Osteoblast (primary cell): ENCODE data around the gene GPR15. TPM values are rescaled to one million over a fixed set of nuclear protein-coding genes. Genes with fewer than 3 reads are reported as not detected.

ENCODE experiments used
- DNase-seq: peaks from one replicate; pipeline ENCODE4 v3.0.0; 2011; ENCODE audit warnings: low spot score, mixed read lengths; ENCODE audit not compliant: insufficient read length; ENCODE audit errors: missing footprints
- H2AFZ ChIP-seq: 2 replicates; pipeline ENCODE4 v1.6.0; 2011; ENCODE audit warnings: mild to moderate bottlenecking, low read length
- H3K27ac ChIP-seq: 2 replicates; pipeline ENCODE4 v1.5.1; 2011; ENCODE audit warnings: mild to moderate bottlenecking, low read depth, low read length, moderate library complexity
- H3K27me3 ChIP-seq: 2 replicates; pipeline ENCODE4 v1.6.0; 2012; ENCODE audit warnings: mild to moderate bottlenecking, control low read depth, inconsistent platforms, low read length, moderate library complexity; ENCODE audit not compliant: insufficient read depth
- H3K36me3 ChIP-seq: 2 replicates; pipeline ENCODE4 v1.5.1; 2011; ENCODE audit warnings: mild to moderate bottlenecking, low read length, control low read depth, moderate library complexity; ENCODE audit not compliant: insufficient read depth
- H3K4me1 ChIP-seq: 2 replicates; pipeline ENCODE4 v1.5.1; 2011; ENCODE audit warnings: mild to moderate bottlenecking, low read length, control low read depth, moderate library complexity; ENCODE audit not compliant: insufficient read depth
- H3K4me2 ChIP-seq: 2 replicates; pipeline ENCODE4 v1.6.0; 2011; ENCODE audit warnings: mild to moderate bottlenecking, low read length; ENCODE audit not compliant: insufficient read depth
- H3K4me3 ChIP-seq: fragments of 200-600 bp; sonication (generic); 3 replicates; pipeline ENCODE4 v1.5.1; 2012; ENCODE audit warnings: mild to moderate bottlenecking, low read length, inconsistent platforms; ENCODE audit not compliant: insufficient read depth
- H3K79me2 ChIP-seq: 2 replicates; pipeline ENCODE4 v1.6.0; 2012; ENCODE audit warnings: mild to moderate bottlenecking, low read length, control low read depth, inconsistent platforms; ENCODE audit not compliant: insufficient read depth
- H3K9me3 ChIP-seq: 2 replicates; pipeline ENCODE4 v1.5.1; 2011; ENCODE audit warnings: low read depth, low read length, control low read depth
- H4K20me1 ChIP-seq: 2 replicates; pipeline ENCODE4 v1.6.0; 2012; ENCODE audit warnings: mild to moderate bottlenecking, low read length, control low read depth; ENCODE audit not compliant: insufficient read depth
- total RNA-seq: library from RNA; depleted of rRNA; stranded (reverse); fragments of >200 nt; gene quantifications from 2 replicates; pipeline ENCODE4 v1.2.3, GENCODE V29; 2012
- TF ChIP-seq, protein P1 (sequence below): IDR thresholded peaks from 2 replicates; pipeline ENCODE4 v1.5.1; 2011; ENCODE audit warnings: mild to moderate bottlenecking, low read depth, low read length, moderate library complexity; ENCODE audit errors: extremely low read depth

Gene GPR15
- total RNA-seq, 1 donor: not detected

- Histone ChIP-seq H3K27ac (no peak overlapping the region), H3K79me2 (no peaks in the 10 kb centered on the region)
These were observed 19.5 kb downstream of the GPR15 start for GRCh38 chr3:98551236-98551635.

GRCh38 chr3:98551754-98552153 lies 20.0 kb downstream of the GPR15 start:
- no peaks in the 10 kb centered on the region for H3K4me1 ChIP-seq
- peaks cover 43% of the 10 kb centered on the region for H3K27me3 ChIP-seq
- no peaks in the 10 kb centered on the region for H3K9me3 ChIP-seq
- H2AFZ ChIP-seq: no peak overlapping the region
- H4K20me1 ChIP-seq: no peaks in the 10 kb centered on the region
- TF ChIP-seq, protein P1, sequence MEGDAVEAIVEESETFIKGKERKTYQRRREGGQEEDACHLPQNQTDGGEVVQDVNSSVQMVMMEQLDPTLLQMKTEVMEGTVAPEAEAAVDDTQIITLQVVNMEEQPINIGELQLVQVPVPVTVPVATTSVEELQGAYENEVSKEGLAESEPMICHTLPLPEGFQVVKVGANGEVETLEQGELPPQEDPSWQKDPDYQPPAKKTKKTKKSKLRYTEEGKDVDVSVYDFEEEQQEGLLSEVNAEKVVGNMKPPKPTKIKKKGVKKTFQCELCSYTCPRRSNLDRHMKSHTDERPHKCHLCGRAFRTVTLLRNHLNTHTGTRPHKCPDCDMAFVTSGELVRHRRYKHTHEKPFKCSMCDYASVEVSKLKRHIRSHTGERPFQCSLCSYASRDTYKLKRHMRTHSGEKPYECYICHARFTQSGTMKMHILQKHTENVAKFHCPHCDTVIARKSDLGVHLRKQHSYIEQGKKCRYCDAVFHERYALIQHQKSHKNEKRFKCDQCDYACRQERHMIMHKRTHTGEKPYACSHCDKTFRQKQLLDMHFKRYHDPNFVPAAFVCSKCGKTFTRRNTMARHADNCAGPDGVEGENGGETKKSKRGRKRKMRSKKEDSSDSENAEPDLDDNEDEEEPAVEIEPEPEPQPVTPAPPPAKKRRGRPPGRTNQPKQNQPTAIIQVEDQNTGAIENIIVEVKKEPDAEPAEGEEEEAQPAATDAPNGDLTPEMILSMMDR: no peak
- no peak overlapping the region for H3K4me3 ChIP-seq
- H3K27ac ChIP-seq: no peak overlapping the region
- H3K4me2 ChIP-seq: no peak overlapping the region
- no peak for DNase-seq
- no peaks in the 10 kb centered on the region for H3K79me2 ChIP-seq
- H3K36me3 ChIP-seq: no peaks in the 10 kb centered on the region

More at GRCh38 chr3:98551236-98551635, 19.5 kb downstream of the GPR15 start:
- TF ChIP-seq, protein P1: no peak
- no peaks in the 10 kb centered on the region for H3K4me1 ChIP-seq
- H3K4me2 ChIP-seq: no peak overlapping the region
- H4K20me1 ChIP-seq: no peaks in the 10 kb centered on the region
- no peak for DNase-seq
- no peak overlapping the region for H3K4me3 ChIP-seq
- no peaks in the 10 kb centered on the region for H3K36me3 ChIP-seq
- peaks cover 43% of the 10 kb centered on the region for H3K27me3 ChIP-seq
- H2AFZ ChIP-seq: no peak overlapping the region
- no peaks in the 10 kb centered on the region for H3K9me3 ChIP-seq

DNA sequence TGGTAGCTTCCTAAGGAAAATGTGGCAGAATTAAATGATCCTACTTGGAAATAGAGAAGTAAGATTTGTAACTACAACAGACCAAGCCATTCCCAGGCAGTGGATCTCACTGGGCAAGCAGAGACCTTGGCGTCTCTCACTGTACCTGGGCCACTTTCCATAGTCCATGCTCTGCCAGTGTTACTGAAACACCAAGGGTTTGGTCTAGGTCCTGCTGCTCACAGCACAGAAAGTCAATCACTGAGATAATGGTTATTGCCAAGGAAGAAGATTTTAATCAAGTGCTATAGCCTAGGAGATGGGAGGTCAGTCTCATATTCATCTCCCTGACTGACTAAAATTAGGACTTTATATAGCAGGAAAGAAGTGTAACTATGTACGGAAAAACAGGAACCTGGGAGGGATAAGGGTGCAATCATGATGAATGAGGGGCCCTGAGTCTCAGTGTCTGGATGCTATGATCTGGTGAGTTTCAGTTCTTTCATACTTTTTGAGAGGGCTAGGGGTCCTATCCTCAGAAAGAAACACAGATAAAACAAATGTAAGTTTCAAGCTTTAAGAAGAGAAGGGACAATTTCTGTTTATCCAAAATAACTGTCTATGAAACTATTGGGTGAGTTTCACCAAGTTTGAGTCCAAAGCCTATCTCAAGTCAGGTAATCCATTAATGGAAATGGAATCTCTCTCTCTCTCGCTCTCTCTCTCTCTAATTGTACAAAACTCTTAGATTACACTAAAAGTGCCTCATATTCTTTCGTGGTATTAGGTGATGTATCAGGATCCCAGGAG lies 20.6 kb downstream of the GPR15 start:
- H3K36me3 ChIP-seq: no peaks in the 10 kb centered on the region
- H3K27ac ChIP-seq: no peak overlapping the region
- H3K4me2 ChIP-seq: no peak overlapping the region
- DNase-seq: no peak
- H3K27me3 ChIP-seq: peaks cover 48% of the 10 kb centered on the region
- no peak overlapping the region for H3K4me3 ChIP-seq
- no peaks in the 10 kb centered on the region for H4K20me1 ChIP-seq
- H3K79me2 ChIP-seq: no peaks in the 10 kb centered on the region
- no peak overlapping the region for H2AFZ ChIP-seq
- TF ChIP-seq, protein P1: no peak
- H3K4me1 ChIP-seq: no peaks in the 10 kb centered on the region
- H3K9me3 ChIP-seq: no peaks in the 10 kb centered on the region

DNA sequence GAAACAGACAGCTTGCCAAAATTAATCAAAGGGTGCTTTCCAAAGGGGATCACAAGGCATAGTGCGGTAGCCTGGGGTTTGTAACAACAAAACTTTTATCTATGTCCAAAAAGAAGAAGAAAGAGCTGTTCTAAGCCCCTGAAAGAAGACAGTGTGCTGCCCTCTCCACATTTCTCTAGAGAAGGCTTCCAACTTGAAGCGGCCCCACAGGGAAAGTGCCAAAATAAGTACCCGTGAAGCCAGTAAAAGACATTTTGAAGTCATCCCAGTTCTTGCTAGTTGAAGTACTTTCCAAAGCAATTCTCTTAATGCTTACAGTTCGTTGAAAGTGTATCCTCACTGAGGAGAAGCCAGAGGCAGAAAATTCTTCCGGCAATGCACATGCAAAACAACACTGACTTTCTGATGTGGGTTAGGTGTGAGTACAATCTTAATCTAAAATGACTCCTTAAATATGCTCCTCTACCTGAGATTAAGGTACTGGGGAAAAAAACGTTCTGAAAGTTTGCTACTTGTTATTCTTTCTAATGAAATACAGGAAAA lies 21.3 kb downstream of the GPR15 start:
- DNase-seq: no peak
- Histone ChIP-seq H3K27me3 (peaks cover 51% of the 10 kb centered on the region), H3K36me3 (no peaks in the 10 kb centered on the region), H3K27ac (no peak overlapping the region), H3K79me2 (no peaks in the 10 kb centered on the region), H3K4me3 (no peak overlapping the region), H2AFZ (no peak overlapping the region), H3K9me3 (no peaks in the 10 kb centered on the region), H3K4me2 (no peak overlapping the region), H3K4me1 (no peaks in the 10 kb centered on the region), H4K20me1 (no peaks in the 10 kb centered on the region)
- TF ChIP-seq, protein P1: no peak
